ENCODE measurements around the gene SPTLC3.

Gene SPTLC3

DNA sequence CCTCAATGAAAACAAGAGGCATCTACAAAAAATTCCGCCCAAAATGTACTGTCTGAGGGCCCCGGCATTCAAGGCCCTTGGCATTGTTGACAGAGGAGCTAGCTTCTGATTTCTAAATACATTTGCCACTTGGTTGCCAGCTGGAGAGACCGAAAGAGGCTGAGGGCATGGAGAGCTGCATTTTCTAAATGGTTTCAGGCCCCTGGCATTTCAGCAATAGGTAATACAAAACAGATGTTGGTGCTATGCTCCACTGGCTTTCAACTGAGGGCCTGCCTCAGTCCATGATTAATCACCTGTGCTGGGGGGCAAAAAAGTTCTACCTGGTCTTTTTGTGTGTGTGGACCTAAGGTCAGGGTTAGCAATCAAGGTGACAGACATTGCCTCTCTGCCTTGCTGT is 132.8 kb downstream of the SPTLC3 start:
- no peak overlapping the region for H3K4me3 ChIP-seq (ENCODE audit: low read length)
- no peaks in the 10 kb centered on the region for H3F3A ChIP-seq (ENCODE audit: control insufficient read depth, insufficient read depth)
- H3K79me2 ChIP-seq (ENCODE audit: control insufficient read depth, low read length), result no peaks in the 10 kb centered on the region
- no peak overlapping the region for H3K4me2 ChIP-seq (ENCODE audit: low read length)
- no peaks in the 10 kb centered on the region for H3K9me2 ChIP-seq (replicated peaks; ENCODE audit: control insufficient read depth, low read length)
- no peak overlapping the region for H3K27ac ChIP-seq (ENCODE audit: low read depth, low read length)
- H3K27me3 ChIP-seq (ENCODE audit: control insufficient read depth, low read length), result no peaks in the 10 kb centered on the region
- no peaks in the 10 kb centered on the region for H4K20me1 ChIP-seq (ENCODE audit: control insufficient read depth, insufficient read depth, low read depth, low read length)
- no peaks in the 10 kb centered on the region for H3K36me3 ChIP-seq (ENCODE audit: control insufficient read depth, low read length)
- no peak for TF ChIP-seq EZH2phosphoT487 (IDR thresholded peaks at IDR 0.05; ENCODE audit: borderline replicate concordance, low read length)
- TF ChIP-seq, protein P1, sequence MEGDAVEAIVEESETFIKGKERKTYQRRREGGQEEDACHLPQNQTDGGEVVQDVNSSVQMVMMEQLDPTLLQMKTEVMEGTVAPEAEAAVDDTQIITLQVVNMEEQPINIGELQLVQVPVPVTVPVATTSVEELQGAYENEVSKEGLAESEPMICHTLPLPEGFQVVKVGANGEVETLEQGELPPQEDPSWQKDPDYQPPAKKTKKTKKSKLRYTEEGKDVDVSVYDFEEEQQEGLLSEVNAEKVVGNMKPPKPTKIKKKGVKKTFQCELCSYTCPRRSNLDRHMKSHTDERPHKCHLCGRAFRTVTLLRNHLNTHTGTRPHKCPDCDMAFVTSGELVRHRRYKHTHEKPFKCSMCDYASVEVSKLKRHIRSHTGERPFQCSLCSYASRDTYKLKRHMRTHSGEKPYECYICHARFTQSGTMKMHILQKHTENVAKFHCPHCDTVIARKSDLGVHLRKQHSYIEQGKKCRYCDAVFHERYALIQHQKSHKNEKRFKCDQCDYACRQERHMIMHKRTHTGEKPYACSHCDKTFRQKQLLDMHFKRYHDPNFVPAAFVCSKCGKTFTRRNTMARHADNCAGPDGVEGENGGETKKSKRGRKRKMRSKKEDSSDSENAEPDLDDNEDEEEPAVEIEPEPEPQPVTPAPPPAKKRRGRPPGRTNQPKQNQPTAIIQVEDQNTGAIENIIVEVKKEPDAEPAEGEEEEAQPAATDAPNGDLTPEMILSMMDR (IDR thresholded peaks at IDR 0.05; ENCODE audit: low read depth, low read length, poor library complexity, severe bottlenecking), result no peak
- H3K4me1 ChIP-seq (ENCODE audit: control insufficient read depth, low read length), result no peaks in the 10 kb centered on the region
- no peaks in the 10 kb centered on the region for H3K9me3 ChIP-seq (ENCODE audit: control insufficient read depth, insufficient read depth, low read length)

DNA sequence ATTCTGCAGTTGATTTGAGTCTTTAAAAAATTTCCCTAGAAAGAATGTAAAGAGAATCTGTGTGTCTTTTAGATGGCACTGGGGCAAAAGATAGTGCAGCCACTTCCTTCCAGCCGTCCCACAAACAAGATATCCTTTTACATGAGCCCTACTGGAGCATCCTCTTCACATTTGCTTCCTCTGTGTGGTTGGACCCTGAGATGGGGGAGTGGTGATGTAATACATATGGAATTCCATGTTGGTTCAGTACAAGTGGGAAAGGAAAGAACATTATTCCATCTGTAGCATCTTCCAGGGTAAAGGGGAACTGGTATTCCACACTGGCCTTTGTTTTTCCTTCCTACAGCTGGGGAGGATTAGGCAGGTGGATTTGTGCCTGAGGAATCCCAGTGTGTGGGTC is 133.4 kb downstream of the SPTLC3 start:
- no peaks in the 10 kb centered on the region for H3K4me1 ChIP-seq (ENCODE audit: control insufficient read depth, low read length)
- H3K36me3 ChIP-seq (ENCODE audit: control insufficient read depth, low read length), result no peaks in the 10 kb centered on the region
- H3K9me3 ChIP-seq (ENCODE audit: control insufficient read depth, insufficient read depth, low read length), result no peaks in the 10 kb centered on the region
- no peak for TF ChIP-seq EZH2phosphoT487 (IDR thresholded peaks at IDR 0.05; ENCODE audit: borderline replicate concordance, low read length)
- TF ChIP-seq, protein P1 (IDR thresholded peaks at IDR 0.05; ENCODE audit: low read depth, low read length, poor library complexity, severe bottlenecking), result no peak
- no peak overlapping the region for H3K4me2 ChIP-seq (ENCODE audit: low read length)
- H3F3A ChIP-seq (ENCODE audit: control insufficient read depth, insufficient read depth), result no peaks in the 10 kb centered on the region
- no peaks in the 10 kb centered on the region for H3K9me2 ChIP-seq (replicated peaks; ENCODE audit: control insufficient read depth, low read length)
- H3K4me3 ChIP-seq (ENCODE audit: low read length), result no peak overlapping the region
- no peaks in the 10 kb centered on the region for H3K79me2 ChIP-seq (ENCODE audit: control insufficient read depth, low read length)
- H3K27ac ChIP-seq (ENCODE audit: low read depth, low read length), result no peak overlapping the region
- no peaks in the 10 kb centered on the region for H3K27me3 ChIP-seq (ENCODE audit: control insufficient read depth, low read length)
- no peaks in the 10 kb centered on the region for H4K20me1 ChIP-seq (ENCODE audit: control insufficient read depth, insufficient read depth, low read depth, low read length)

DNA sequence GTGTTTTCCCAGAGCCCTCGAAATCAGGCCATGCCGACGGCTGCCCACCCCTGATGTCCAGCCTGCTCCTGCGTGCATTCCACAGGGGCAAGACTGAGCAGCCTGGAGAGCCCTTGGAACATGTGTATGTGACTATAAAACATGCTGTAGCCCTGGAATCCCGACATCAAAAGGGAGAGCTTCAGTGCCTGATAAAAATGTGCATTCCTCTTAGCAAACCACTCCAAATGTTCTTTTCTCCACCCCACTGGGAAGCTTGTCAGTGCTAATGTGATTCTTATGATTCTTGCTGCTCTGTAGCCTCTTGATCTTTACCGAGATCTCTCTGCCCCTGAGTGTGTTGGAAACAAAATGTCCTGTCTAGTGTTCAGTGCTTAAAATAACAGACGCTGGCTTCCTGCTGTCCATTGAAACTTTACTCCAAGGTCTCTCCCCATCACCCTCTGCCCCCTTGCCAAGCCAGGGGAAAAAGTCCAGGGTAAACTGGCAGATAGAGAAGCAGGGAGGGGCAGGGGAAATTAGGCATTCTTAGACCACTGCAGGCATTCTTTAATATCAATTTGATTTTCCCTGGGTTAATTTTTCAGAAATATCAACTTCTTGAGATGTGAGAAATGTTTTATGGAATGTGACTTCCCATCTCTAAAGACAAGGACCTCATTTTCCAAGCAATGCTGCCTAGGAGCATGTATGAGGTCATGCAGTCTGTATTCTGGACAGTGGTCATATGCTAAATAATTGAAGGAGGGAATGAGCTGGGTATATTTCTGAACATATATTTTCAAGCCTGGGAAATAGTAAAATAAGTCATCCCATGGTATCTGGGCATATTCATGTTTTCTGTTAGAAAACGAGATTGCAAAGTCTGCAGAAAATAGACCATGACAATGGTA is 138.5 kb downstream of the SPTLC3 start:
- H3F3A ChIP-seq (ENCODE audit: control insufficient read depth, insufficient read depth), result no peaks in the 10 kb centered on the region
- H3K36me3 ChIP-seq (ENCODE audit: control insufficient read depth, low read length), result no peaks in the 10 kb centered on the region
- no peaks in the 10 kb centered on the region for H3K4me1 ChIP-seq (ENCODE audit: control insufficient read depth, low read length)
- no peaks in the 10 kb centered on the region for H3K27me3 ChIP-seq (ENCODE audit: control insufficient read depth, low read length)
- no peaks in the 10 kb centered on the region for H3K9me3 ChIP-seq (ENCODE audit: control insufficient read depth, insufficient read depth, low read length)
- H3K79me2 ChIP-seq (ENCODE audit: control insufficient read depth, low read length), result no peaks in the 10 kb centered on the region
- H3K9me2 ChIP-seq (replicated peaks; ENCODE audit: control insufficient read depth, low read length), result no peaks in the 10 kb centered on the region
- no peak overlapping the region for H3K4me2 ChIP-seq (ENCODE audit: low read length)
- TF ChIP-seq EZH2phosphoT487 (IDR thresholded peaks at IDR 0.05; ENCODE audit: borderline replicate concordance, low read length), result no peak
- TF ChIP-seq, protein P1 (IDR thresholded peaks at IDR 0.05; ENCODE audit: low read depth, low read length, poor library complexity, severe bottlenecking), result no peak
- H3K27ac ChIP-seq (ENCODE audit: low read depth, low read length), result no peak overlapping the region
- no peak overlapping the region for H3K4me3 ChIP-seq (ENCODE audit: low read length)
- H4K20me1 ChIP-seq (ENCODE audit: control insufficient read depth, insufficient read depth, low read depth, low read length), result no peaks in the 10 kb centered on the region
